ENCODE results near the gene GLUL.

Gene GLUL

DNA sequence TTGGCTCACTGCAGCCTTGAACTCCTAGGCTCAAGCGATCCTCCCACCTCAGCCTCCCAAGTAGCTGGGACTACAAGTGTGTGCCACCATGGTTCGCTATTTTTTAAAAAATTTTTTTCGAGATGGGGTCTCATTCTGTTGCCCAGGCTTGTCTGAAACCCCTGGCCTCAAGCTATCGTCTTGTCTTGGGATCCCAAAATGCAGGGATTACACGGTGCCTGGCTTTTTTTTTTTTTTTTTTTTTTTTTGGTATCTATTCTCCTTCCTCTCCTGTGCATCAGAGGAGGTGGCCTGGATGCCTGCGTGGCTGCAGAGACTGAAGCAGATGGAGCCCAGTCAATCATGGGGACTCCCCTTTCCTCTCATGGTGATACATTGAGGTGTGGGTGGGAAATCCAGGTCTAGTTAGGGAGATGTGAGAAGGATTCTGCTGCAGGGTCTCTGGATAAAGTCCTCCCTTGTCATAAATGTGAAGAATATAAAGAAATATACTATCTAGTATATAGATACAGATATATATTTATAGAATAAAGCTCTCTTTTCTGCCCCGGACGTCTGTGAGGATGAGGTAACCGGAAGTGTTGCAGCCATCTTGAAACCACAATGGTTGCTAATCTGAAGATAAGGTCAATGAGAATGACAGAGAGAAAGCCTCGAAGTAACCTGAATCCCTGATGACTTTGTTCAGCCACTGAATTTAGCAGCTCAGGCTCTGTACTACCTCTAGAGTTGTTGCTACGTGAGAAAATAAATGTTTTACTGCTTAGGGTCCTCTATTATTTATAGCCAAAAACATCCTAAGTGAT lies 38.9 kb upstream of the GLUL start (continued):
- TF ChIP-seq ZNF518A (tag by site-specific recombination; conservative IDR thresholded peaks at IDR 0.05; ENCODE audit: low read depth), result peak; percentile 39; the same call in 1 of the 2 replicates
- TF ChIP-seq YY1 (tag by site-specific recombination; IDR thresholded peaks at IDR 0.05), result 0 out of 2 replicates have a peak, but pooled peaks have one; percentile 17
- TF ChIP-seq, protein P1, sequence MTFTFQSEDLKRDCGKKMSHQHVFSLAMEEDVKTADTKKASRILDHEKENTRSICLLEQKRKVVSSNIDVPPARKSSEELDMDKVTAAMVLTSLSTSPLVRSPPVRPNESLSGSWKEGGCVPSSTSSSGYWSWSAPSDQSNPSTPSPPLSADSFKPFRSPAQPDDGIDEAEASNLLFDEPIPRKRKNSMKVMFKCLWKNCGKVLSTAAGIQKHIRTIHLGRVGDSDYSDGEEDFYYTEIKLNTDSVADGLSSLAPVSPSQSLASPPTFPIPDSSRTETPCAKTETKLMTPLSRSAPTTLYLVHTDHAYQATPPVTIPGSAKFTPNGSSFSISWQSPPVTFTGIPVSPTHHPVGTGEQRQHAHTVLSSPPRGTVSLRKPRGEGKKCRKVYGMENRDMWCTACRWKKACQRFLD (tag by site-specific recombination; IDR thresholded peaks at IDR 0.05), result no peak
- no peak for TF ChIP-seq ZFP41 (tag by site-specific recombination; IDR thresholded peaks at IDR 0.05; ENCODE audit: borderline replicate concordance)

DNA sequence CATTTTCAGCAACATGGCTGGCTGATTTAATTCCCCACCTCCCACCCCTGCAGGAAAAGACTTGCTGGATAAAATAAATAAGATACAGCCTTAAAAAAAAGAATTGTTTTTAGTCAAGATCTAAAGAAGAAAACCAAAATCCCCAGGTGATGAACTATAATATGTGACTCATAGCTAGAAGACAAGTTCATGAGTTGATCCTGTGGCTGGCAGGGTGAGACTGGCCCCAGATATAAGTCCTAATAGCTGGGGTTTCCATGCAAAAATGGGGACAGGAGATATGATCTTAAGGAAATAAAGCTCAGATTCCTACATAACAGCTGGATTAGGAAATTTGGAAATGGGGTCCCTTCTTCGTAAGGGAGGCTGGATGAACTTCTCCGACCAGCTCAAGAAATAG lies 36.5 kb upstream of the GLUL start:
- no peak overlapping the region for H3K27ac ChIP-seq (ENCODE audit: extremely low read depth, low read depth, low read length)
- ChIA-PET CTCF (no interaction called here), POLR2A (no interaction called here)
- no peaks in the 10 kb centered on the region for H3K4me1 ChIP-seq (ENCODE audit: control insufficient read depth, insufficient read depth, low read length)
- H3K9me3 ChIP-seq (ENCODE audit: control insufficient read depth, insufficient read depth, low read depth, low read length), result no peaks in the 10 kb centered on the region
- H3K36me3 ChIP-seq (ENCODE audit: control insufficient read depth in 2 of 2, insufficient read depth in 1 of 2, low read length in 2 of 2), result no peaks in the 10 kb centered on the region
- H3K4me3 ChIP-seq (ENCODE audit: low read depth, low read length), result no peak overlapping the region
- TF ChIP-seq ZNF76 (tag by site-specific recombination; IDR thresholded peaks at IDR 0.05; ENCODE audit: borderline replicate concordance, low read depth) (no peak), BCL11A (tag by site-specific recombination; IDR thresholded peaks at IDR 0.05; ENCODE audit: low read depth) (no peak), ZNF571 (tag by site-specific recombination; IDR thresholded peaks at IDR 0.05) (no peak), SP2 (tag by site-specific recombination; IDR thresholded peaks at IDR 0.05) (no peak), PRDM2 (tag by site-specific recombination; IDR thresholded peaks at IDR 0.05; ENCODE audit: borderline replicate concordance) (no peak), ZNF596 (tag by site-specific recombination; IDR thresholded peaks at IDR 0.05) (no peak), ZNF133 (tag by site-specific recombination; IDR thresholded peaks at IDR 0.05) (no peak), ZNF658 (tag by site-specific recombination; IDR thresholded peaks at IDR 0.05) (no peak), ZNF558 (tag by site-specific recombination; IDR thresholded peaks at IDR 0.05) (no peak), GLI2 (tag by site-specific recombination; IDR thresholded peaks at IDR 0.05; ENCODE audit: borderline replicate concordance, low read depth) (no peak), KLF1 (tag by site-specific recombination; IDR thresholded peaks at IDR 0.05) (no peak), ZNF10 (tag by site-specific recombination; IDR thresholded peaks at IDR 0.05) (no peak), ZNF433 (tag by site-specific recombination; IDR thresholded peaks at IDR 0.05; ENCODE audit: low read depth) (no peak), REPIN1 (tag by site-specific recombination; IDR thresholded peaks at IDR 0.05; ENCODE audit: low read depth) (no peak), ZNF664 (tag by site-specific recombination; IDR thresholded peaks at IDR 0.05) (no peak)
- TF ChIP-seq, protein P2, sequence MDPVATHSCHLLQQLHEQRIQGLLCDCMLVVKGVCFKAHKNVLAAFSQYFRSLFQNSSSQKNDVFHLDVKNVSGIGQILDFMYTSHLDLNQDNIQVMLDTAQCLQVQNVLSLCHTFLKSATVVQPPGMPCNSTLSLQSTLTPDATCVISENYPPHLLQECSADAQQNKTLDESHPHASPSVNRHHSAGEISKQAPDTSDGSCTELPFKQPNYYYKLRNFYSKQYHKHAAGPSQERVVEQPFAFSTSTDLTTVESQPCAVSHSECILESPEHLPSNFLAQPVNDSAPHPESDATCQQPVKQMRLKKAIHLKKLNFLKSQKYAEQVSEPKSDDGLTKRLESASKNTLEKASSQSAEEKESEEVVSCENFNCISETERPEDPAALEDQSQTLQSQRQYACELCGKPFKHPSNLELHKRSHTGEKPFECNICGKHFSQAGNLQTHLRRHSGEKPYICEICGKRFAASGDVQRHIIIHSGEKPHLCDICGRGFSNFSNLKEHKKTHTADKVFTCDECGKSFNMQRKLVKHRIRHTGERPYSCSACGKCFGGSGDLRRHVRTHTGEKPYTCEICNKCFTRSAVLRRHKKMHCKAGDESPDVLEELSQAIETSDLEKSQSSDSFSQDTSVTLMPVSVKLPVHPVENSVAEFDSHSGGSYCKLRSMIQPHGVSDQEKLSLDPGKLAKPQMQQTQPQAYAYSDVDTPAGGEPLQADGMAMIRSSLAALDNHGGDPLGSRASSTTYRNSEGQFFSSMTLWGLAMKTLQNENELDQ (tag by site-specific recombination; IDR thresholded peaks at IDR 0.05; ENCODE audit: low read depth), result no peak

Data from HEK293 (cell line).